Cerebellar cortex (tissue), 1 donor: ENCODE data around the gene MAEL.
"Not testable (repeated sequence)": the region's sequence is repeated elsewhere in the genome, so short reads cannot be mapped to it uniquely, and the experiment has no call there.

Experiments
- DNase-seq: peaks from one replicate; pipeline ENCODE4 v3.0.0-alpha.2; 2015; ENCODE audit warnings: low spot score

Gene MAEL

GRCh38 chr1:166978821-166979220 lies 10.3 kb upstream of the MAEL start:
- DNase-seq, result no peak

- no peak for DNase-seq
These were observed 8.7 kb upstream of the MAEL start for GRCh38 chr1:166980383-166980782.

GRCh38 chr1:166980818-166981217 lies 8.3 kb upstream of the MAEL start:
- no peak for DNase-seq

GRCh38 chr1:166981589-166981988 lies 7.5 kb upstream of the MAEL start:
- no peak for DNase-seq

- DNase-seq, result no peak
These were observed 10.0 kb downstream of the MAEL start for GRCh38 chr1:166999075-166999474.

- no peak for DNase-seq
These were observed 10.5 kb downstream of the MAEL start for GRCh38 chr1:166999500-167000055.

GRCh38 chr1:167000546-167000945 lies 11.5 kb downstream of the MAEL start:
- no peak for DNase-seq

- DNase-seq, result no peak
These were observed 13.3 kb downstream of the MAEL start for GRCh38 chr1:167002354-167002753.

GRCh38 chr1:167003711-167004110 lies 14.6 kb downstream of the MAEL start:
- no peak for DNase-seq

GRCh38 chr1:167011560-167012191 lies 22.6 kb downstream of the MAEL start:
- DNase-seq, result no peak

GRCh38 chr1:167012570-167012969 lies 23.5 kb downstream of the MAEL start:
- no peak for DNase-seq

- DNase-seq, result no peak
These were observed 24.2 kb downstream of the MAEL start for GRCh38 chr1:167013108-167013929.

GRCh38 chr1:167016100-167016750 lies 27.1 kb downstream of the MAEL start:
- no peak for DNase-seq

- no peak for DNase-seq
These were observed 33.3 kb downstream of the MAEL start for GRCh38 chr1:167022384-167022783.

GRCh38 chr1:167029553-167029952 lies 40.5 kb downstream of the MAEL start:
- not testable (repeated sequence) for DNase-seq

GRCh38 chr1:167033646-167034045 lies 44.6 kb downstream of the MAEL start:
- DNase-seq, result no peak

GRCh38 chr1:167043752-167044488 lies 54.8 kb downstream of the MAEL start:
- DNase-seq, result peak; percentile 72

GRCh38 chr1:167051907-167052306 lies 62.8 kb downstream of the MAEL start:
- DNase-seq, result no peak

- DNase-seq, result no peak
These were observed 63.3 kb downstream of the MAEL start for GRCh38 chr1:167052389-167052788.

- peak; percentile 47 for DNase-seq
These were observed 65.5 kb downstream of the MAEL start for GRCh38 chr1:167054531-167054930.

GRCh38 chr1:167054946-167055630 lies 66.0 kb downstream of the MAEL start:
- DNase-seq, result no peak
